BE2C (cell line): ENCODE results near the gene WARS2.

Experiments
- DNase-seq: peaks from one replicate; pipeline ENCODE4 v3.0.0-alpha.2; 2020
- H3K27me3 ChIP-seq: fragments of 250-450 bp; sonication (Bioruptor Pico); 2 replicates; pipeline ENCODE4 v1.5.1; 2020; ENCODE audit warnings: mild to moderate bottlenecking
- H3K36me3 ChIP-seq: fragments of 250-450 bp; sonication (Bioruptor Pico); 2 replicates; pipeline ENCODE4 v1.5.1; 2020; ENCODE audit warnings: mild to moderate bottlenecking
- H3K4me1 ChIP-seq: fragments of 250-450 bp; sonication (Bioruptor Pico); 2 replicates; pipeline ENCODE4 v1.5.1; 2020
- H3K4me3 ChIP-seq: 2 replicates; pipeline ENCODE4 v1.5.1; 2011; ENCODE audit warnings: low read depth, low read length
- H3K9me3 ChIP-seq: fragments of 250-450 bp; sonication (Bioruptor Pico); 2 replicates; pipeline ENCODE4 v1.5.1; 2020
- TF ChIP-seq, protein P1 (sequence below): IDR thresholded peaks from 2 replicates; pipeline ENCODE4 v1.5.1; 2012; ENCODE audit warnings: mild to moderate bottlenecking, low read depth, low read length

The WARS2 gene

DNA sequence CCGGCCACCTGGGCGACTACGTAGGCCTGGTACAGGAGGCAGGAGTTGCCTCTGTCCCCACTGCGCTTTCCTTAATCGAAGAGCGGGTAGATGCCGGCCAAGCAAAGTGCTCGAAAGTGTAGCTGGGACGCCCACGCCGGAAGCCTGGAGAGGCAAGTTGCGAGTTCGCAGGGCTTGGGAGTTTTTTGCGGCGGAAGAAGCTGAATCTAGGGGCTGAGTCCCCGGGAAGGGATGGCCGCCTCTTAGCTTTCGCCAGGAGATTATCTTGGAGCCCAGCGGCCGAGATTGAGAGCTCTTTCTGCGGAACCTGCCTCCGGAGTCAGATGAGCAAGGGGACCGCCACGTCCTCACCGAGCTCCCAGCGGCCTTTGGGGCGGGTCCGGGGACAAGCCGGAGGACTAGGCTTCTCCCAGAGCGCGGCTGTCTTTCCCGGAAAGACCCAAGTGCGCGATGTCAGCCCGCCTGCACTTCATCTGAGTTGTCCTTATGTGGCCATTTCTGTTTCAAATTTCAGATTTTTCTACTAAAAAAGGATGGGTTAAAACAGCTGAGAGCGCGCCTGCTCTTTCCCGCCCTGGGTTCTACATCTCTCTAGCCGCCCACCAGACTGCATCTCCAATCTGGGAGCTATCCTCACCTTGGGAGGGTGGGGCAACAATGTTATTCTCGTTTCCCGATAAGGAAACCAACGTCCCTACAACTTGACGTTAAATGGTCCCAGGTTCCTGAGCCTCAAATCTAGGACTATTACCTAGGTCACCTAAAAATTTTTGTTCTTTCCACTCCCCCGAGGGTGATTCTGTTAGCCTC is 139.9 kb downstream of the WARS2 start:
- Histone ChIP-seq H3K36me3 (no peaks in the 10 kb centered on the region), H3K27me3 (peaks cover 92% of the 10 kb centered on the region), H3K9me3 (no peaks in the 10 kb centered on the region), H3K4me3 (no peak overlapping the region), H3K4me1 (no peaks in the 10 kb centered on the region)
- TF ChIP-seq, protein P1, sequence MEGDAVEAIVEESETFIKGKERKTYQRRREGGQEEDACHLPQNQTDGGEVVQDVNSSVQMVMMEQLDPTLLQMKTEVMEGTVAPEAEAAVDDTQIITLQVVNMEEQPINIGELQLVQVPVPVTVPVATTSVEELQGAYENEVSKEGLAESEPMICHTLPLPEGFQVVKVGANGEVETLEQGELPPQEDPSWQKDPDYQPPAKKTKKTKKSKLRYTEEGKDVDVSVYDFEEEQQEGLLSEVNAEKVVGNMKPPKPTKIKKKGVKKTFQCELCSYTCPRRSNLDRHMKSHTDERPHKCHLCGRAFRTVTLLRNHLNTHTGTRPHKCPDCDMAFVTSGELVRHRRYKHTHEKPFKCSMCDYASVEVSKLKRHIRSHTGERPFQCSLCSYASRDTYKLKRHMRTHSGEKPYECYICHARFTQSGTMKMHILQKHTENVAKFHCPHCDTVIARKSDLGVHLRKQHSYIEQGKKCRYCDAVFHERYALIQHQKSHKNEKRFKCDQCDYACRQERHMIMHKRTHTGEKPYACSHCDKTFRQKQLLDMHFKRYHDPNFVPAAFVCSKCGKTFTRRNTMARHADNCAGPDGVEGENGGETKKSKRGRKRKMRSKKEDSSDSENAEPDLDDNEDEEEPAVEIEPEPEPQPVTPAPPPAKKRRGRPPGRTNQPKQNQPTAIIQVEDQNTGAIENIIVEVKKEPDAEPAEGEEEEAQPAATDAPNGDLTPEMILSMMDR, result no peak
- DNase-seq, result no peak

DNA sequence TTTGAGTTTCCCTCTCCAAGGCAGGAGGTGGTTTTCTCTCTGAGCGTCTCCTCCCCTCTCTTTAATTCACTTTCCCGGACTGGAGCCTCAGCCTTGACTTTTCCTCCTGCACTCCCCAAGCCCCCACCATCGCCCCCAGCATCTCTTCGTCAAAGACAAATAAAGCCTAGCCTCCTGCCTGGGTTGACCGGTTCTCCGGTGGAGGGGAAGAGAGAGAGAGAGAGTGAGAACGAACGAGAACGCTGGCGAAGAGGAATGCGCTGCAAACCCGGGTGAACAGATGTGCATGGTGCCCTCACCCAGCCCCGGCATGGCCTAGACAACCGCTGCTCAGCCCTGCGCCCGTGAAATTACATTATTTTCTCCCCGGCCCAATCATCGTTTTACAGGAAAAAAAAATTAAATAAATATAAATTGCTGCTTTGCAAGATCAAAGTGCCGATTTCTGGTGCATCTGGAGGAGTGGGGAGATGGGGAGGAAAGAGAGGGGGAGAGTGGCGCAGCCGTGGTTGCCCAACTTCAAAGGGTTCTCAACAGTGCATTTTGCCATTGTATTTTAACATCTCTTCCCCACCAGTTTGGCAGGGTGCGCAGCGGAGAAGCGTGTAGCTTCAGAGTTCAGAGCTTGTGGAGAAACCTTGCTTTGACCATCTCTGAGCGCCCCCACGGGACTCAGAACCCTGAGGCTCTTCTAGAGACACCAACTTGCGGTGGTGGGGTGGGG is 140.9 kb downstream of the WARS2 start:
- DNase-seq, result no peak
- Histone ChIP-seq H3K36me3 (no peaks in the 10 kb centered on the region), H3K27me3 (peaks cover 92% of the 10 kb centered on the region), H3K4me1 (no peaks in the 10 kb centered on the region), H3K9me3 (no peaks in the 10 kb centered on the region), H3K4me3 (no peak overlapping the region)
- TF ChIP-seq, protein P1, result no peak

DNA sequence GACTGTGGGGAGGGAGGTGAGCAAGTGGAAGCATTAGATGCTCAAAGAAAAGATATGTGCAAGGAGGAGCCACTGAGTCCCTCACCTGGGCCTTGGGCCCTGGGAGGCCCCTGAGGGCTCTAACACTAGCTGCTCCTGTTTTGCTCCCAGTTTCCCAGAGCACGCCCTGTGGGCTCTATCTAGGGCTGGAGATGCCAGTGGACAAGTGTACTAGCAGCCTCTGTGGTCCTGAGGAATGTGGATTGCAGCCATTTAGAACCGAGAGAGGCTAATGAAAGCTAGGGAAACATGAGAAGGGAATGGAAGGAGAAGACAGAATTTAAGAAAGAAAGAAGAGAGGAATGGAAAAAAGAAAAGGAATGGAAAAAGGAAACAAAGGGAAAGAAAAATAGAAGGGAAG is 142.3 kb downstream of the WARS2 start:
- TF ChIP-seq, protein P1, result no peak
- Histone ChIP-seq H3K4me1 (no peaks in the 10 kb centered on the region), H3K4me3 (no peak overlapping the region), H3K36me3 (no peaks in the 10 kb centered on the region), H3K9me3 (no peaks in the 10 kb centered on the region), H3K27me3 (peaks cover 92% of the 10 kb centered on the region)
- DNase-seq, result no peak

DNA sequence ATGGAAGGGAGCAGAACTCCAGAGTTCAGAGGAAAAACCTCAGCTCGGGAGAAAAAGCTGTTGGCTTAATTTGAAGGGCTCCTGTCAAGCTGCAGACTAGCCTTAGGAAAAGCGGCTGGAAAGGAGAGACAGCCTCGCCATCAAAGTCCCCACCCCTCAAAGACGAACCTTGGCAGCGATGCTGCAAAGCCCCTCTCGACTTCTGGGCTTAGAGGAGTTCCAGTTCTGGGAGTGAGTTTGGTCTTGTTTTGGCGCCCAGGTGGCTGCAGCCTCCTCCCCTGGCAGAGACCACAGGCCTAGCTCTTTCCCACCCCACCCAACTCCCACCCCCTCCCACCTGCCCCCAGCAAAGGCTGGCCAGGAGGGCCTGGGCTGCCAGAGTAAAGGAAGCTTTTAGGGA is 143.2 kb downstream of the WARS2 start:
- DNase-seq, result no peak
- no peaks in the 10 kb centered on the region for H3K9me3 ChIP-seq
- H3K4me3 ChIP-seq, result no peak overlapping the region
- H3K36me3 ChIP-seq, result no peaks in the 10 kb centered on the region
- TF ChIP-seq, protein P1, result no peak
- H3K27me3 ChIP-seq, result peaks cover 92% of the 10 kb centered on the region
- no peaks in the 10 kb centered on the region for H3K4me1 ChIP-seq

DNA sequence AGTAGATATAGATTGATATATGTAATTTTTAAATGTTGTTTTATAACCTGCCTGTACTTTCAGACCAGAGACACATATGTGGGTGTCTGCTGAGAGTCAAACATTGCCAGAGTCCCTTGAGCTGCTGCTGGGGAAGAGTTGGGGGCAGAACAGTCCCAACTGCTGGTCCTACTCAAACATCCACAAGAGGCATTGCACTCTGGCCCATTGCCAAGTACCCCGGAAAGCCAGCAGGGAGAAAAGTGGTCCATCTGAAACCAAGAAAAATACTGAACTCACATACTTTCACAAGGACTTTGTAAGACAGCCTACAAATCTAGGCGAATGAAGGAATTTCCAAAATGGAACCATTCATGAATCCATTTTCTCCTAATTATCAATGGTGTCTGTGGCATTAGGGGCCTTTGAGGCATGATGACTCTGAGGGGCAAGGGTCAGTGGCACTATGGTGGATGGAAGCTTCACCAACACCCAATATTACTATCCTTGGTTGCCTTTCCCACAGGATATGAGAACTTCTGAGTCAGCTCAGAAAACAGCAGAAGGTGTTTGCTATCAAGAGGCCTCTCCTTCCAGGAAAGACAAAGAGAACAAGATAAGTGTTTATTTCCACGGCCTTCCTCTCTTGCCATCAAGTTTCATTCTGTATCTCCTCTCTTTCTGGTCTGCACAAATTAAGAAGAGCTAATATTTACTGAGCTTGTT is 145.0 kb downstream of the WARS2 start:
- H3K4me1 ChIP-seq, result no peaks in the 10 kb centered on the region
- TF ChIP-seq, protein P1, result no peak
- no peaks in the 10 kb centered on the region for H3K9me3 ChIP-seq
- DNase-seq, result no peak
- H3K4me3 ChIP-seq, result no peak overlapping the region
- no peaks in the 10 kb centered on the region for H3K36me3 ChIP-seq
- peaks cover 94% of the 10 kb centered on the region for H3K27me3 ChIP-seq
